SK-N-MC (cell line): ENCODE data around the gene FOXP1.

Source experiments
- EZH2 ChIP-seq: fragments of 200-600 bp; sonication (generic); IDR thresholded peaks from one replicate; pipeline ENCODE4 v1.6.1; 2017; ENCODE audit warnings: antibody characterized with exemption
- FOXP2 ChIP-seq: optimal IDR thresholded peaks from 2 replicates; pipeline ENCODE3; 2011; ENCODE audit warnings: mild to moderate bottlenecking, moderate library complexity; ENCODE audit not compliant: insufficient read depth; ENCODE audit errors: extremely low read length, control extremely low read depth
- POLR2AphosphoS5 ChIP-seq: IDR thresholded peaks from 2 replicates; pipeline ENCODE4 v1.6.1; 2012; ENCODE audit warnings: mild to moderate bottlenecking, low read depth, low read length, borderline replicate concordance

- no peak for TF ChIP-seq POLR2AphosphoS5
- no peak for TF ChIP-seq EZH2
- no peak for TF ChIP-seq FOXP2
These were observed 612.6 kb downstream of the FOXP1 start for GRCh38 chr3:70970952-70971351.
